AG04450 (cell line): ENCODE measurements around the gene C12orf75. TPM values are rescaled to one million over a fixed set of nuclear protein-coding genes. Genes with fewer than 3 reads are reported as not detected.

Experiments
- CTCF ChIA-PET: fragments of 300-600, 350-600 bp; formaldehyde crosslinking; extraction: SDS; loops from one replicate; lab custom pipeline; 2022; ENCODE audit warnings: antibody characterized with exemption, inconsistent platforms; lab: Charles Lee
- POLR2A ChIA-PET: fragments of 350-600 bp; formaldehyde crosslinking; extraction: SDS; loops from one replicate; lab custom pipeline; 2021; ENCODE audit warnings: antibody characterized with exemption, inconsistent platforms; lab: Yijun Ruan, JAX
- DNase-seq: peaks from one replicate; pipeline ENCODE4 v3.0.0-alpha.2; 2011; ENCODE audit warnings: low read depth, low spot score
- H3K27ac ChIP-seq: one replicate; pipeline ENCODE4 v1.5.1; 2012; ENCODE audit warnings: low read depth, low read length, control low read depth
- H3K27me3 ChIP-seq: one replicate; pipeline ENCODE4 v1.6.0; 2012; ENCODE audit warnings: low read length; ENCODE audit not compliant: control insufficient read depth, insufficient read depth
- H3K4me3 ChIP-seq: 2 replicates; pipeline ENCODE4 v1.5.1; 2011; ENCODE audit warnings: mild to moderate bottlenecking, low read depth, low read length, control low read depth
- H3K9me3 ChIP-seq: 2 replicates; pipeline ENCODE4 v1.5.1; 2012; ENCODE audit warnings: low read length; ENCODE audit not compliant: control insufficient read depth, insufficient read depth
- polyA plus RNA-seq: library from polyadenylated mRNA; depleted of rRNA; stranded (reverse); fragments of >200 nt; gene quantifications from 2 replicates; pipeline ENCODE4 v1.2.3, GENCODE V29; 2011
- TF ChIP-seq, protein P1 (sequence below): IDR thresholded peaks from 2 replicates; pipeline ENCODE4 v1.5.1; 2011; ENCODE audit warnings: low read depth, low read length, control low read depth, inconsistent platforms

Gene C12orf75
- polyA plus RNA-seq, 1 experiment, result 350 TPM

GRCh38 chr12:105384916-105385535 lies 54.5 kb downstream of the C12orf75 start:
- Histone ChIP-seq H3K27me3 (no peaks in the 10 kb centered on the region), H3K27ac (no peak overlapping the region), H3K9me3 (no peaks in the 10 kb centered on the region), H3K4me3 (no peak overlapping the region)
- DNase-seq, result no peak
- ChIA-PET POLR2A (no interaction called here), CTCF (interaction anchor here (0.6 to 1.6 kb wide), 3 partner anchors 9 to 618 kb away, joined by 3 to 4 read pairs (median 4); no protein-coding TSS in a partner anchor)
- TF ChIP-seq, protein P1, sequence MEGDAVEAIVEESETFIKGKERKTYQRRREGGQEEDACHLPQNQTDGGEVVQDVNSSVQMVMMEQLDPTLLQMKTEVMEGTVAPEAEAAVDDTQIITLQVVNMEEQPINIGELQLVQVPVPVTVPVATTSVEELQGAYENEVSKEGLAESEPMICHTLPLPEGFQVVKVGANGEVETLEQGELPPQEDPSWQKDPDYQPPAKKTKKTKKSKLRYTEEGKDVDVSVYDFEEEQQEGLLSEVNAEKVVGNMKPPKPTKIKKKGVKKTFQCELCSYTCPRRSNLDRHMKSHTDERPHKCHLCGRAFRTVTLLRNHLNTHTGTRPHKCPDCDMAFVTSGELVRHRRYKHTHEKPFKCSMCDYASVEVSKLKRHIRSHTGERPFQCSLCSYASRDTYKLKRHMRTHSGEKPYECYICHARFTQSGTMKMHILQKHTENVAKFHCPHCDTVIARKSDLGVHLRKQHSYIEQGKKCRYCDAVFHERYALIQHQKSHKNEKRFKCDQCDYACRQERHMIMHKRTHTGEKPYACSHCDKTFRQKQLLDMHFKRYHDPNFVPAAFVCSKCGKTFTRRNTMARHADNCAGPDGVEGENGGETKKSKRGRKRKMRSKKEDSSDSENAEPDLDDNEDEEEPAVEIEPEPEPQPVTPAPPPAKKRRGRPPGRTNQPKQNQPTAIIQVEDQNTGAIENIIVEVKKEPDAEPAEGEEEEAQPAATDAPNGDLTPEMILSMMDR, result no peak

DNA sequence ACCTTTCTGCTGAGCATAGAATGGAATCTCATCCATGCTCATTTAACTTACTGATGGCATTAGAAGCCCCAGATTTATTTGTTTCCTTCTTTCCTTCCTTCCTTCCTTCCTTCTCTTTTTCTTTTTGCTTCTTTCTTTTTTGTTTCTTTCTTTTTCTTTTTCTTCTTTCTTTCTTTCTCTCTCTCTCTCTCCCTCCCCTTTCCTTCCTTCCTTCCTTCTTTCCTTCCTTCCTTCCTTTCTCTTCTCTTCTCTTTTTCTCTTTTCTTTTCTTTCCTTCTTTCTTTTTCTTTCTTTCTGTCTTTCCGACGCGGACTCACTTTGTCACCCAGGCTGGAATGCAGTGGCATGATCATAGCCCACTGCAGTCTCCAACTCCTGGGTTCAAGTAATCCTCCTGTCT lies 55.9 kb downstream of the C12orf75 start:
- TF ChIP-seq, protein P1, result no peak
- ChIA-PET CTCF (no interaction called here), POLR2A (no interaction called here)
- H3K9me3 ChIP-seq, result no peaks in the 10 kb centered on the region
- no peaks in the 10 kb centered on the region for H3K27me3 ChIP-seq
- no peak overlapping the region for H3K27ac ChIP-seq
- no peak overlapping the region for H3K4me3 ChIP-seq
- DNase-seq, result no peak

DNA sequence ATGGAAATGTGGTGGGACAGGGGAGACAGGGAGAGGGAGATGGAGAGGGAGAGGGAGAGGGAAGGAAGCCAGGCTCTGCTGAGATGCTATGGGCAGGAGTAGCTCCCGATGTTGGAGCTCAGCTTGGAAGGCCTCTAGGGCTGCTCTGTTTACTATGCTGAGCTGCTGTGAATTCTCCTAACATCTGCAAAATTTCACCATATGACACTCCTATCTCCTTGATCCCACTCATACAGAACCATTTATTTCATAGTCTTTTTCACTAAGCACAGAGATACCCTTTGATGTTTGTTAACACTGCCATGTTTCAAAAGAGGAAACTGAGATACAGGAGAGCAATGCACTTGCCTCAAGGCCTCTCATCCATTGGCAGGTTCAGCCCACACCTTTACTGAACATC lies 60.7 kb downstream of the C12orf75 start:
- POLR2A ChIA-PET, result no interaction called here

DNA sequence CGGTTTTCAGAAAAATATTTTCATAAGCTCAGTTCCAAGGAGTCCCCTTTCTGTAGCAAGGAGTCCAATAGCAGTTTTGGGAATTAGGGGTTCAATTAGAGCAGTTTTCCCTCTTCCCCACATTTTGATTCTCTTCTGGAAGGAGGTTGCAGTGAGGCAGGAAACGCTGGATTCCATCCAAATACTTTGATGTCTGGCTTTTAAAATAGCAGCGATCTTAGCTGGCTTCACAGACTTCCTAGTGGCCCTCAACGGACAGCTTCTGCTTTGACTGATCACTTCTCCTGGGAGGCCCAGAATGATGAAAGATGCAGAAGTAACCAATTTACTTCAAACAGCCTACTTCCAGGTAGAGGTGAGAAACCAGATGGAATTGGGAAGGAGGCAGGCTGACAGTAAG lies 63.1 kb downstream of the C12orf75 start:
- no peak for DNase-seq
- Histone ChIP-seq H3K27me3 (no peaks in the 10 kb centered on the region), H3K27ac (no peak overlapping the region), H3K4me3 (no peak overlapping the region), H3K9me3 (no peaks in the 10 kb centered on the region)
- TF ChIP-seq, protein P1, result no peak
- ChIA-PET POLR2A (no interaction called here), CTCF (interaction anchor here (0.9 kb wide), 2 partner anchors 9 to 756 kb away, joined by 3 to 4 read pairs; no protein-coding TSS in a partner anchor)

More for the DNA sequence above, 60.7 kb downstream of the C12orf75 start:
- Histone ChIP-seq H3K27ac (no peak overlapping the region), H3K27me3 (no peaks in the 10 kb centered on the region), H3K4me3 (no peak overlapping the region), H3K9me3 (no peaks in the 10 kb centered on the region)
- no peak for DNase-seq
- TF ChIP-seq, protein P1, result no peak
- CTCF ChIA-PET, result interaction anchor here (0.9 kb wide), 1 partner anchor 228 kb away, joined by 3 read pairs; no protein-coding TSS in a partner anchor

GRCh38 chr12:105396024-105396423 lies 65.5 kb downstream of the C12orf75 start:
- Histone ChIP-seq H3K4me3 (no peak overlapping the region), H3K27ac (no peak overlapping the region), H3K27me3 (no peaks in the 10 kb centered on the region), H3K9me3 (no peaks in the 10 kb centered on the region)
- ChIA-PET CTCF (no interaction called here), POLR2A (no interaction called here)
- no peak for DNase-seq
- TF ChIP-seq, protein P1, result no peak
